Heart left ventricle (tissue), 13 donors: ENCODE data around the gene MRPL18.

ENCODE experiments used
- CTCF ChIP-seq, 12 donors: fragments of 200-600 bp; sonication (generic) in 4 of 12; IDR thresholded peaks; one replicate each; pipeline versions ENCODE4 v1.5.0 to v1.8.0; 2018 to 2022; ENCODE audit warnings: antibody characterized with exemption in 12 of 12, mild to moderate bottlenecking in 5 of 12
- POLR2A ChIP-seq, 2 donors: fragments of 450-650 bp; IDR thresholded peaks; one replicate each; pipeline ENCODE4 v1.6.1; 2017; ENCODE audit warnings: antibody characterized with exemption in 2 of 2, mild to moderate bottlenecking in 2 of 2, moderate library complexity in 2 of 2
- donor health status: ischemic (EF 13 %, LVEDD 7.1; RV severe dilation, severe dysfunction).
- donor health status: DM: no; HTN: yes; CAD: no.
- donor health status: DM: no; HTN: no; CAD: no.
- donor health status: ischemic (EF 25% LVEDD 6.9; RV normal size, moderate dysfunction).
- donor health status: ischemic (EF 25% LVEDD 5.7; RV mildly dilated, moderate dysfunction).
- donor health status: ischemic (EF 35%, LVEDD 5.7; RV mildly dilated, moderate dysfunction).
- donor health status: nonischemic (EF 11% LVEDD 7.7; RV severe dilation, severe dysfunction).
- donor health status: DM: yes; HTN: yes; CAD: no.
- donor health status: PGD.
- donor health status: ischemic (EF 29% LVEDD 5.4; RV normal size, mild dysfunction).
- donor health status: nonischemic (EF 23%, LVEDD 6.1; RV moderate dilation, normal function).

GRCh38 chr6:159819932-159820640 lies 29.8 kb downstream of the MRPL18 start:
- no peak for TF ChIP-seq CTCF (IDR thresholded peaks at IDR 0.05)
- no peak for TF ChIP-seq POLR2A (IDR thresholded peaks at IDR 0.05)
